Naive thymus-derived CD4-positive, alpha-beta T cell (primary cell): Measurements from ENCODE around the gene SKP2. TPM values are rescaled to one million over a fixed set of nuclear protein-coding genes. Genes with fewer than 3 reads are reported as not detected.

Experiments
- ATAC-seq: fragments of 150-1000 bp; cut with Tn5 transposase; 2 replicates; pipeline ENCODE4 v1.10.0; 2021; ENCODE audit warnings: mild to moderate bottlenecking, moderate library complexity
- CTCF ChIA-PET: fragments of 350-600 bp; sonication (Branson Sonifier 250); formaldehyde crosslinking; loops from one replicate; lab custom pipeline; 2021; ENCODE audit warnings: antibody characterized with exemption; lab: Charles Lee
- POLR2A ChIA-PET: fragments of 350-600 bp; sonication (Branson Sonifier 250); formaldehyde crosslinking; loops from one replicate; lab custom pipeline; 2021; ENCODE audit warnings: antibody characterized with exemption, inconsistent platforms; lab: Charles Lee
- DNase-seq, 9 donors: peaks; one replicate each; pipeline versions ENCODE4 v3.0.0 to v3.0.0-alpha.2; 2020 to 2022; ENCODE audit warnings: mixed read lengths in 1 of 9
- H3K27ac ChIP-seq: one replicate; pipeline ENCODE4 v1.7.0; 2013; ENCODE audit warnings: mild to moderate bottlenecking, low read depth, low read length, moderate library complexity
- H3K27me3 ChIP-seq, 2 donors: one replicate each; pipeline ENCODE4 v1.7.0; 2013; ENCODE audit warnings: low read length in 2 of 2, mild to moderate bottlenecking in 2 of 2, moderate library complexity in 2 of 2; ENCODE audit not compliant: control insufficient read depth in 2 of 2, insufficient read depth in 2 of 2
- H3K36me3 ChIP-seq, 3 experiments: 1 replicate in 2 of 3; 2 replicates in 1 of 3; pipeline ENCODE4 v1.7.0; 2013; ENCODE audit warnings: low read length in 3 of 3, mild to moderate bottlenecking in 3 of 3, moderate library complexity in 1 of 3; ENCODE audit not compliant: insufficient read depth in 3 of 3, control insufficient read depth in 2 of 3
- H3K4me1 ChIP-seq, 2 donors: one replicate each; pipeline ENCODE4 v1.7.0; 2013; ENCODE audit warnings: low read length in 2 of 2, mild to moderate bottlenecking in 2 of 2, moderate library complexity in 1 of 2; ENCODE audit not compliant: control insufficient read depth in 2 of 2, insufficient read depth in 2 of 2
- H3K4me3 ChIP-seq: 2 replicates; pipeline ENCODE4 v1.7.0; 2013; ENCODE audit warnings: mild to moderate bottlenecking, low read length
- H3K9me3 ChIP-seq, 3 experiments: 1 replicate in 2 of 3; 2 replicates in 1 of 3; pipeline ENCODE4 v1.7.0; 2013; ENCODE audit warnings: low read length in 3 of 3; ENCODE audit not compliant: control insufficient read depth in 2 of 3
- H3K27ac Mint-ChIP-seq, 9 donors: one replicate each; pipeline ENCODE4 v1.8.0; 2020 to 2022; ENCODE audit warnings: mixed read lengths in 9 of 9, mild to moderate bottlenecking in 8 of 9, moderate library complexity in 5 of 9, inconsistent platforms in 2 of 9
- H3K27me3 Mint-ChIP-seq, 5 donors: one replicate each; pipeline ENCODE4 v1.8.0; 2021 to 2022; ENCODE audit warnings: mixed read lengths in 5 of 5, mild to moderate bottlenecking in 1 of 5
- H3K36me3 Mint-ChIP-seq, 5 donors: one replicate each; pipeline ENCODE4 v1.8.0; 2020 to 2022; ENCODE audit warnings: mixed read lengths in 5 of 5, mild to moderate bottlenecking in 3 of 5, inconsistent platforms in 1 of 5
- H3K4me1 Mint-ChIP-seq, 7 donors: one replicate each; pipeline ENCODE4 v1.8.0; 2020 to 2022; ENCODE audit warnings: mixed read lengths in 7 of 7, mild to moderate bottlenecking in 3 of 7, inconsistent platforms in 1 of 7
- H3K4me3 Mint-ChIP-seq, 10 donors: one replicate each; pipeline ENCODE4 v1.8.0; 2020 to 2022; ENCODE audit warnings: mild to moderate bottlenecking in 10 of 10, mixed read lengths in 10 of 10, moderate library complexity in 6 of 10, inconsistent platforms in 2 of 10
- H3K9me3 Mint-ChIP-seq, 11 donors: one replicate each; pipeline ENCODE4 v1.8.0; 2020 to 2022; ENCODE audit warnings: mixed read lengths in 11 of 11, mild to moderate bottlenecking in 4 of 11, inconsistent platforms in 1 of 11, moderate library complexity in 1 of 11
- intact Hi-C, 2 donors: fragments of 100-400 bp; cut with micrococcal nuclease; formaldehyde crosslinking; loops; one replicate each; pipeline ENCODE4 v1.15.1; 2023
- polyA plus RNA-seq, 2 donors: library from polyadenylated mRNA; unstranded; fragments of 300-500 nt; fragmentation: Illumina TruSeq; gene quantifications; one replicate each; pipeline ENCODE4 v1.2.3, GENCODE V29; 2021
- total RNA-seq, 6 experiments: library from RNA in 5 of 6; stranded (reverse) in 5 of 6; gene quantifications; 1 replicate in 5 of 6; 2 replicates in 1 of 6; pipeline ENCODE4 v1.2.3 and lab custom pipeline; 2021 to 2026

Gene SKP2
- total and polyA plus RNA-seq, 7 experiments from 2014 or later, result 11.9 to 37.1 (median 23.3) TPM

DNA sequence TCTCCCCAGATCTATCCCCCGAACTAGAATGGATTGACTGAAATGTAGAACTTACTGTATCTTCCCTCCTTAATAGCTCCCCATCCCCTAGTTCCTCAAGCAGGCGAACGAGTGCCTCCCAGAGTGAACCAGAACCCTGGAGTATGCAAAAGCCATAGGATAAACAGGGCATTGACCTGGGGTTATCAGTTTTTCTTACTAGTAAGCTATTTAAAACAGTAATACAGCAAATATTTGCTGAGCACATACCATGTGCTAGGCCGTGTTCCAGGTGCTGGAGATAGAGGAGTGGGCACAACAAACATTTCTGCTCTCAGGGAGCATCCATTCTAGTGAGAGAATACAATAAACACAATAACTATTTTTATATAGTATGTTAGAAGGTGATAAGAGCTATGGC lies 1.8 kb downstream of the SKP2 start:
- no peaks in the 10 kb centered on the region for H3K27me3 Mint-ChIP-seq
- H3K4me1 ChIP-seq, result peaks cover 17 to 24% of the 10 kb centered on the region in 2 donors
- H3K27me3 ChIP-seq, result no peaks in the 10 kb centered on the region
- no peaks in the 10 kb centered on the region for H3K9me3 Mint-ChIP-seq
- ChIA-PET CTCF (no interaction called here), POLR2A (no interaction called here)
- peak overlapping the region; percentile 48 to 97 (median 90) for H3K4me3 Mint-ChIP-seq
- no peak overlapping the region for H3K4me3 ChIP-seq
- H3K4me1 Mint-ChIP-seq, result peaks cover 46 to 88% (median 82%) of the 10 kb centered on the region in 7 donors
- intact Hi-C loops, result loop anchor here (5.0 to 10.0 kb wide), 6 partner anchors 249 to 1316 kb away; partner anchors contain the start of genes NUP155 (in 1 of the 2), SPEF2 (in 1 of the 2) and TTC23L (in 1 of the 2)
- peak overlapping the region in 3 of 9 donors; percentile 15 to 63 (median 17) for H3K27ac Mint-ChIP-seq
- peaks cover under 1 to 26% (median 5%) of the 10 kb centered on the region in 3 experiments for H3K36me3 ChIP-seq
- DNase-seq (no peak), ATAC-seq (no peak)
- H3K36me3 Mint-ChIP-seq, result peaks cover 7 to 48% (median 34%) of the 10 kb centered on the region in 5 donors
- H3K9me3 ChIP-seq, result no peaks in the 10 kb centered on the region
- no peak overlapping the region for H3K27ac ChIP-seq

DNA sequence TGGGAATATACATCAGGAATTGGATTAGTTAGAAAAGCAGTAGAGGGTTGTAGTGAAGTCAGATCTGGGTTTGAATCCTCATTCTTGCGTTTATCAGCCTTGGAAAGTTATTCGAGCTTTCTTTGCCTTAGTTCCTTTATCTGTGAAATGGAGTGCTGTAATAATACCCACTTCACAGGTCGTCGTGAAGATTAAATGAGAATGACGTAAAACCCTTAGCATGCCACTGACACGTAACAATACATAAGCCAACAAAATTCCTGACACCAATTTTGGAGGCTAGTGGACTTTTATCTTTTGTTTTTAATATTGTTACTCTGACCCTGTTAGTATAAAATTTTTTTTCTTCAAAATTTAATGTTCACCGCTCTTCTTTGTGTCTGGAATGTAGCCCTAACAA lies 3.4 kb downstream of the SKP2 start:
- ChIA-PET CTCF (no interaction called here), POLR2A (no interaction called here)
- no peaks in the 10 kb centered on the region for H3K27me3 Mint-ChIP-seq
- Histone ChIP-seq H3K9me3 (no peaks in the 10 kb centered on the region), H3K27ac (no peak overlapping the region), H3K4me1 (peaks cover 14 to 19% of the 10 kb centered on the region in 2 donors), H3K4me3 (no peak overlapping the region), H3K36me3 (peaks cover 4 to 41% (median 5%) of the 10 kb centered on the region in 3 experiments), H3K27me3 (no peaks in the 10 kb centered on the region)
- H3K4me1 Mint-ChIP-seq, result peaks cover 36 to 83% (median 75%) of the 10 kb centered on the region in 7 donors
- no peak for ATAC-seq
- peaks cover 8 to 60% (median 41%) of the 10 kb centered on the region in 5 donors for H3K36me3 Mint-ChIP-seq
- intact Hi-C loops, result loop anchor here in 1 of 2 donors (10.0 kb wide), 1 partner anchor 250 kb away; no protein-coding TSS in a partner anchor
- no peaks in the 10 kb centered on the region for H3K9me3 Mint-ChIP-seq
- H3K27ac Mint-ChIP-seq, result no peak overlapping the region
- no peak for DNase-seq
- no peak overlapping the region for H3K4me3 Mint-ChIP-seq

DNA sequence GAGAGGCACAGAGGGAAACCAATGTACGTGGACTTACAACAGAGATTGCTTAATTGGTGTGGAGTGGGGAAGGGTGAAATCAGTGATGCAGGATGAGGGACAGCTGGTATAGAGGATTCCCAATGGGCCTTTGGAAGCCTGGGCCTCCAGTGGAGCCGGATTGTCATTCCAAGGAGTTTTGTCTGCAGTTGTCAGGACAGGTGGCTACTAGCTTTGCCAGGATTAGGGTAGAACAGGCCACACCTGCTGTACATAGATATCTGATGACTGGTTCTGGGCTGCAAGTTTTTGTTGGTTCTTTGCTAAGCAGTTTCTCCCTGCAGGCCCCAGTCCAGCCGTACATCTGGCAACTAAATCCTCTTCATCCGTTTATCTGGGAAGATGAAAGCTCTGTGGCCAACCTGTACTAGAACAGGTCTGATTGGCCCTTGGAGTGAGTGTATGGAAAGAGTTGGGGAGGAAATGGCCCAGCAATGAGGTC lies 4.2 kb downstream of the SKP2 start:
- no peaks in the 10 kb centered on the region for H3K9me3 ChIP-seq
- intact Hi-C loops, result loop anchor here in 1 of 2 donors (10.0 kb wide), 1 partner anchor 251 kb away; no protein-coding TSS in a partner anchor
- peaks cover 6 to 11% of the 10 kb centered on the region in 2 donors for H3K4me1 ChIP-seq
- no peak for DNase-seq
- ChIA-PET POLR2A (no interaction called here), CTCF (no interaction called here)
- no peak overlapping the region for H3K4me3 ChIP-seq
- H3K36me3 ChIP-seq, result peaks cover 4 to 48% (median 5%) of the 10 kb centered on the region in 3 experiments
- H3K27me3 ChIP-seq, result no peaks in the 10 kb centered on the region
- no peak overlapping the region for H3K4me3 Mint-ChIP-seq
- peaks cover 27 to 76% (median 67%) of the 10 kb centered on the region in 7 donors for H3K4me1 Mint-ChIP-seq
- no peak for ATAC-seq
- peaks cover 8 to 64% (median 42%) of the 10 kb centered on the region in 5 donors for H3K36me3 Mint-ChIP-seq
- no peaks in the 10 kb centered on the region for H3K27me3 Mint-ChIP-seq
- no peak overlapping the region for H3K27ac Mint-ChIP-seq
- H3K27ac ChIP-seq, result no peak overlapping the region
- no peaks in the 10 kb centered on the region for H3K9me3 Mint-ChIP-seq

DNA sequence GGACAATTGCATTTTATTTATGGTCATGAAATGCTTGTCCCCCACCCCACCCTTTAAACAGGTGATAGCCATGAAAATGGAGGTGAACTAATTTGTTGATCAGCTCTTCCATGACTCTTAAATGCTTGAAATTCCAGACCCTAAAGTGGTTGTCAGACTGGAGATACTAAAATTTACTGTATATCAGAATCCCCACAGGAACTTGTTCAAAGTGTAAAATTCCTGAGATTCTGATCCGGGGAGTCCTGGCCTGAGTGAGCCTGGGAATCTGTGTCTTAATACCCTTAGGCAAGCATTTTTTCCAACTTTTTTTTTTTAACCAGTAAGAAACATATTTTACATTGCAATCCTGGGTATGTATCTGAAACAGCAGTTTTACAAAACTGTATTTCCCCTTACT lies 4.7 kb downstream of the SKP2 start:
- peaks cover 26 to 81% (median 71%) of the 10 kb centered on the region in 7 donors for H3K4me1 Mint-ChIP-seq
- no peak overlapping the region for H3K4me3 ChIP-seq
- intact Hi-C loops, result loop anchor here in 1 of 2 donors (10.0 kb wide), 1 partner anchor 252 kb away; no protein-coding TSS in a partner anchor
- no peaks in the 10 kb centered on the region for H3K27me3 Mint-ChIP-seq
- H3K27me3 ChIP-seq, result no peaks in the 10 kb centered on the region
- H3K27ac ChIP-seq, result no peak overlapping the region
- no peaks in the 10 kb centered on the region for H3K9me3 ChIP-seq
- no peak overlapping the region for H3K4me3 Mint-ChIP-seq
- H3K9me3 Mint-ChIP-seq, result no peaks in the 10 kb centered on the region
- ATAC-seq, result no peak
- CTCF ChIA-PET, result no interaction called here
- no peak for DNase-seq
- peaks cover 6 to 11% of the 10 kb centered on the region in 2 donors for H3K4me1 ChIP-seq
- no peak overlapping the region for H3K27ac Mint-ChIP-seq
- peaks cover 4 to 43% (median 5%) of the 10 kb centered on the region in 3 experiments for H3K36me3 ChIP-seq
- POLR2A ChIA-PET, result no interaction called here
- H3K36me3 Mint-ChIP-seq, result peaks cover 8 to 69% (median 47%) of the 10 kb centered on the region in 5 donors

DNA sequence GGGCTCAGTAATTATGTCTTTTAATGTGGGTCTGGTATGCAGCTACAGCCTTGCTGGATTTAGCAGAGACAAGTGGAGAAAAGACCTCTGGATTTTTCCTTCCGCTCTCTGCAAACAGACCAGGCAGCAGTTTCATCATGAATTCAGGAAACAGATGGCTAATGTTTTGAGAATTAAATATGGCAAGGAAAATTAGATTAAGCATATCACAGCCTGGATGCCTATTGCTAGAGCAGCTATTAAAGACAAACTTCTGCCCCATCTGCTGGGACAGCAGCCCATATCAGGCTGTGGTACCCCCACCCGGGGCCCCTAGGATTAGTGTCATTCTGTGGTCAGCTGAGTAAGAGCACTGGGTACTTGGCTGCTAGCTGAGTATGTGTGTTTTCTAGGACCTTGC lies 6.2 kb downstream of the SKP2 start:
- Mint-ChIP-seq H3K4me1 (peaks cover 28 to 80% (median 66%) of the 10 kb centered on the region in 7 donors), H3K27me3 (no peaks in the 10 kb centered on the region), H3K27ac (no peak overlapping the region), H3K4me3 (no peak overlapping the region), H3K9me3 (no peaks in the 10 kb centered on the region), H3K36me3 (peaks cover 19 to 82% (median 62%) of the 10 kb centered on the region in 5 donors)
- Histone ChIP-seq H3K27me3 (no peaks in the 10 kb centered on the region), H3K4me1 (peaks cover 5 to 6% of the 10 kb centered on the region in 2 donors), H3K36me3 (peaks cover 4 to 52% (median 5%) of the 10 kb centered on the region in 3 experiments), H3K9me3 (no peaks in the 10 kb centered on the region), H3K27ac (no peak overlapping the region), H3K4me3 (no peak overlapping the region)
- DNase-seq (no peak), ATAC-seq (no peak)
- intact Hi-C loops, result loop anchor here in 1 of 2 donors (10.0 kb wide), 1 partner anchor 253 kb away; no protein-coding TSS in a partner anchor
- POLR2A ChIA-PET, result no interaction called here
- CTCF ChIA-PET, result no interaction called here

DNA sequence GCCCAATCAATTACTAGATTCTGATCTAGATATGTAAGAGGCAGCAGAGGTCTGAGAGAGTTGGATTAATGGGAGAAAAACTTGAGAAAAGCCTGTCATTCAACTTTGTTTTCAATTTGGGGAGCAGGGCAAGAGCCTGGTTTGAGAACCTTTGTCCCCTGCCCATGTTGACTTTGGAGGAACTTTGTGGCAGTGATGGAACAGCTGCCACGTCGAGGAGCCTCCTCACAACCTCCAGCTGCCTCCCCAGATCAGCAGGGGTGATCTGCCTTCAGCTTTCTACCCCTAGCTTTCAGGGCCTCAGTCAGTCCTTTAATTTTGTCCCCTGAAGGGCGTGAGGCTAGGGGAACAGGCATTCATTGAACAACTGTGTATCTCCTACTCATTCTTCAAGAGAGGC lies 8.7 kb downstream of the SKP2 start:
- CTCF ChIA-PET, result no interaction called here
- Histone ChIP-seq H3K4me3 (no peak overlapping the region), H3K27me3 (no peaks in the 10 kb centered on the region), H3K9me3 (no peaks in the 10 kb centered on the region), H3K36me3 (peaks cover 4 to 66% (median 5%) of the 10 kb centered on the region in 3 experiments), H3K27ac (no peak overlapping the region), H3K4me1 (no peaks in the 10 kb centered on the region)
- Mint-ChIP-seq H3K9me3 (no peaks in the 10 kb centered on the region), H3K27ac (no peak overlapping the region), H3K4me1 (peaks cover 15 to 68% (median 47%) of the 10 kb centered on the region in 7 donors), H3K27me3 (no peaks in the 10 kb centered on the region), H3K4me3 (no peak overlapping the region), H3K36me3 (peaks cover 19 to 80% (median 47%) of the 10 kb centered on the region in 5 donors)
- DNase-seq (no peak), ATAC-seq (no peak)
- POLR2A ChIA-PET, result interaction anchor here (0.5 to 2.2 kb wide), 2 partner anchors 9 to 1243 kb away, joined by 4 to 7 read pairs; partner anchors contain the start of genes LMBRD2 and SKP2
- intact Hi-C loops, result no loop called here
